DND-41 (cell line): Measurements from ENCODE around the gene CYBB.

Experiments
- EZH2 ChIP-seq: IDR thresholded peaks from 3 replicates; pipeline ENCODE4 v1.6.1; 2012; ENCODE audit warnings: borderline replicate concordance, low read depth, mild to moderate bottlenecking, moderate library complexity, low read length, inconsistent platforms; ENCODE audit not compliant: severe bottlenecking
- TF ChIP-seq, protein P1 (sequence below): IDR thresholded peaks from 2 replicates; pipeline ENCODE4 v1.5.1; 2012; ENCODE audit warnings: borderline replicate concordance, low read length, moderate library complexity, mild to moderate bottlenecking; ENCODE audit not compliant: poor library complexity, severe bottlenecking; ENCODE audit errors: extremely low read depth

DNA sequence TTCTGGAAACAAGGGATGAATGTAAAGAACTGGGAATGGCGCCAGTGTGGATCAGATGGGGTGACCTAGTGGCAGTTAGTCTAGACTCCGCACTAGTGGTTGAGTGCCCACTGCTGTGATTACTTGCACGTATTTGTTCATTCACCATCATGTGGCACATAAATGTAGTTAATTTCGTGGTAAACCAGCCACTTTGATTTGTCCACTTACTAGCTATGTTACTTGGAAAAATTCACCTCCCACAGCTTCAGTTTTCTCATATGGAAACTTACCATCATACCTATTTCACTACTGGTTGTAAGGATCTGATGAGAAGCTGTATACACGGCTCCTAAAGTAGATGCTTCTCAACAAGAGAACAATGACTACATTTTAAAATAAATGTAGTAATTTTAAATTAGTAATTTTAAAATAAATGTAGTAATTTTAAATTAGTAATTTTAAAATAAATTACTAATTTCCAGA is 67.9 kb downstream of the CYBB start:
- TF ChIP-seq, protein P1, sequence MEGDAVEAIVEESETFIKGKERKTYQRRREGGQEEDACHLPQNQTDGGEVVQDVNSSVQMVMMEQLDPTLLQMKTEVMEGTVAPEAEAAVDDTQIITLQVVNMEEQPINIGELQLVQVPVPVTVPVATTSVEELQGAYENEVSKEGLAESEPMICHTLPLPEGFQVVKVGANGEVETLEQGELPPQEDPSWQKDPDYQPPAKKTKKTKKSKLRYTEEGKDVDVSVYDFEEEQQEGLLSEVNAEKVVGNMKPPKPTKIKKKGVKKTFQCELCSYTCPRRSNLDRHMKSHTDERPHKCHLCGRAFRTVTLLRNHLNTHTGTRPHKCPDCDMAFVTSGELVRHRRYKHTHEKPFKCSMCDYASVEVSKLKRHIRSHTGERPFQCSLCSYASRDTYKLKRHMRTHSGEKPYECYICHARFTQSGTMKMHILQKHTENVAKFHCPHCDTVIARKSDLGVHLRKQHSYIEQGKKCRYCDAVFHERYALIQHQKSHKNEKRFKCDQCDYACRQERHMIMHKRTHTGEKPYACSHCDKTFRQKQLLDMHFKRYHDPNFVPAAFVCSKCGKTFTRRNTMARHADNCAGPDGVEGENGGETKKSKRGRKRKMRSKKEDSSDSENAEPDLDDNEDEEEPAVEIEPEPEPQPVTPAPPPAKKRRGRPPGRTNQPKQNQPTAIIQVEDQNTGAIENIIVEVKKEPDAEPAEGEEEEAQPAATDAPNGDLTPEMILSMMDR, result no peak
- no peak for TF ChIP-seq EZH2
